Measurements from ENCODE around the gene AMER3. TPM values are rescaled to one million over a fixed set of nuclear protein-coding genes. Genes with fewer than 3 reads are reported as not detected.

Gene AMER3
- total and polyA plus RNA-seq, 10 of the 15 experiments (the other 5 are each of a cell fraction or from before 2014, with no cell fraction given): not detected

DNA sequence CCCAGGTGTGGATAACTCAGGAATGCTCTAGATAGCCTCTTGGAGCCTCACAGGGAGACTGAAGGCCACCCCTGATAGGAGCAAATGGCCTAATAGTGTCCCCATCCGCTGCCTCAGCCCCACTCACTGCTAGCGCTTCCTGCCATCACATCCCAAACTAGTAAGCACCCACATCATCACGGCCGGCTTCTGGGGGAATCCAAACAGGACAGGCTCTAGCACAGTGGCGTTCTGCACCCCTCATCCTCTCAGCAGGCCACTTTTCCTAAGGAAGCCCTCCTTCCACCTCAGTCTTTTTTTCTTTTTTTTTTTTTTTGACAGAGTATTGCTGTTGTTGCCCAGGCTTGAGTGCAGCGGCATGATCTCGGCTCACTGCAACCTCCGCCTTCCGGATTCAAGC, 6.3 kb upstream of the AMER3 start:
- H3K4me1 ChIP-seq (ENCODE audit: control insufficient read depth, insufficient read depth, low read length): no peaks in the 10 kb centered on the region
- DNase-seq (ENCODE audit: low read depth, low spot score) (no peak), ATAC-seq (no peak), FAIRE-seq (no peak)
- no peak overlapping the region for H3K4me3 ChIP-seq
- CTCF ChIA-PET: no interaction called here
- no peak overlapping the region for H3K9ac ChIP-seq (ENCODE audit: control insufficient read depth, insufficient read depth, low read length)
- peaks cover 0 to 3% of the 10 kb centered on the region in 2 experiments; a peak in 2 of 4 replicates for H3K27me3 ChIP-seq (replicated peaks in 1 of 2; ENCODE audit: control insufficient read depth in 2 of 2, insufficient read depth in 2 of 2, low read length in 1 of 2)
- H3K79me2 ChIP-seq (ENCODE audit: control insufficient read depth, insufficient read depth, low read length): no peaks in the 10 kb centered on the region
- BruUV-seq (replicated peaks): no TSS peak
- H4K20me1 ChIP-seq (ENCODE audit: control insufficient read depth, insufficient read depth): no peaks in the 10 kb centered on the region
- RAD21 ChIA-PET (ENCODE audit: unreplicated experiment): no interaction called here
- H3K9me3 ChIP-seq (replicated peaks; ENCODE audit: control insufficient read depth, insufficient read depth, low read length): no peaks in the 10 kb centered on the region
- WGBS (ENCODE audit: insufficient coverage, insufficient replicate concordance, low lambda C conversion rate, missing lambda C conversion rate): 48% methylated on average over 9 of the region's 9 CpGs
- POLR2A ChIA-PET: no interaction called here
- SMC1A ChIA-PET (ENCODE audit: uncharacterized antibody, unreplicated experiment): no interaction called here
- no peaks in the 10 kb centered on the region for H3K36me3 ChIP-seq (ENCODE audit: control insufficient read depth in 2 of 2, insufficient read depth in 2 of 2, low read length in 1 of 2)
- in situ Hi-C loops (cut with MboI): no loop called here
- intact Hi-C loops (cut with micrococcal nuclease; ENCODE audit: unreplicated experiment): no loop called here
- H3K4me2 ChIP-seq (ENCODE audit: control insufficient read depth, insufficient read depth): no peak overlapping the region
- H2AFZ ChIP-seq (ENCODE audit: control insufficient read depth, low read depth, low read length): no peak overlapping the region
- TF ChIP-seq CHD4 (IDR thresholded peaks at IDR 0.05): no peak
- TF ChIP-seq, protein P1, sequence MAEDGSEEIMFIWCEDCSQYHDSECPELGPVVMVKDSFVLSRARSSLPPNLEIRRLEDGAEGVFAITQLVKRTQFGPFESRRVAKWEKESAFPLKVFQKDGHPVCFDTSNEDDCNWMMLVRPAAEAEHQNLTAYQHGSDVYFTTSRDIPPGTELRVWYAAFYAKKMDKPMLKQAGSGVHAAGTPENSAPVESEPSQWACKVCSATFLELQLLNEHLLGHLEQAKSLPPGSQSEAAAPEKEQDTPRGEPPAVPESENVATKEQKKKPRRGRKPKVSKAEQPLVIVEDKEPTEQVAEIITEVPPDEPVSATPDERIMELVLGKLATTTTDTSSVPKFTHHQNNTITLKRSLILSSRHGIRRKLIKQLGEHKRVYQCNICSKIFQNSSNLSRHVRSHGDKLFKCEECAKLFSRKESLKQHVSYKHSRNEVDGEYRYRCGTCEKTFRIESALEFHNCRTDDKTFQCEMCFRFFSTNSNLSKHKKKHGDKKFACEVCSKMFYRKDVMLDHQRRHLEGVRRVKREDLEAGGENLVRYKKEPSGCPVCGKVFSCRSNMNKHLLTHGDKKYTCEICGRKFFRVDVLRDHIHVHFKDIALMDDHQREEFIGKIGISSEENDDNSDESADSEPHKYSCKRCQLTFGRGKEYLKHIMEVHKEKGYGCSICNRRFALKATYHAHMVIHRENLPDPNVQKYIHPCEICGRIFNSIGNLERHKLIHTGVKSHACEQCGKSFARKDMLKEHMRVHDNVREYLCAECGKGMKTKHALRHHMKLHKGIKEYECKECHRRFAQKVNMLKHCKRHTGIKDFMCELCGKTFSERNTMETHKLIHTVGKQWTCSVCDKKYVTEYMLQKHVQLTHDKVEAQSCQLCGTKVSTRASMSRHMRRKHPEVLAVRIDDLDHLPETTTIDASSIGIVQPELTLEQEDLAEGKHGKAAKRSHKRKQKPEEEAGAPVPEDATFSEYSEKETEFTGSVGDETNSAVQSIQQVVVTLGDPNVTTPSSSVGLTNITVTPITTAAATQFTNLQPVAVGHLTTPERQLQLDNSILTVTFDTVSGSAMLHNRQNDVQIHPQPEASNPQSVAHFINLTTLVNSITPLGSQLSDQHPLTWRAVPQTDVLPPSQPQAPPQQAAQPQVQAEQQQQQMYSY (CRISPR knock-in tag; IDR thresholded peaks at IDR 0.05): no peak
- TF ChIP-seq, protein P2, sequence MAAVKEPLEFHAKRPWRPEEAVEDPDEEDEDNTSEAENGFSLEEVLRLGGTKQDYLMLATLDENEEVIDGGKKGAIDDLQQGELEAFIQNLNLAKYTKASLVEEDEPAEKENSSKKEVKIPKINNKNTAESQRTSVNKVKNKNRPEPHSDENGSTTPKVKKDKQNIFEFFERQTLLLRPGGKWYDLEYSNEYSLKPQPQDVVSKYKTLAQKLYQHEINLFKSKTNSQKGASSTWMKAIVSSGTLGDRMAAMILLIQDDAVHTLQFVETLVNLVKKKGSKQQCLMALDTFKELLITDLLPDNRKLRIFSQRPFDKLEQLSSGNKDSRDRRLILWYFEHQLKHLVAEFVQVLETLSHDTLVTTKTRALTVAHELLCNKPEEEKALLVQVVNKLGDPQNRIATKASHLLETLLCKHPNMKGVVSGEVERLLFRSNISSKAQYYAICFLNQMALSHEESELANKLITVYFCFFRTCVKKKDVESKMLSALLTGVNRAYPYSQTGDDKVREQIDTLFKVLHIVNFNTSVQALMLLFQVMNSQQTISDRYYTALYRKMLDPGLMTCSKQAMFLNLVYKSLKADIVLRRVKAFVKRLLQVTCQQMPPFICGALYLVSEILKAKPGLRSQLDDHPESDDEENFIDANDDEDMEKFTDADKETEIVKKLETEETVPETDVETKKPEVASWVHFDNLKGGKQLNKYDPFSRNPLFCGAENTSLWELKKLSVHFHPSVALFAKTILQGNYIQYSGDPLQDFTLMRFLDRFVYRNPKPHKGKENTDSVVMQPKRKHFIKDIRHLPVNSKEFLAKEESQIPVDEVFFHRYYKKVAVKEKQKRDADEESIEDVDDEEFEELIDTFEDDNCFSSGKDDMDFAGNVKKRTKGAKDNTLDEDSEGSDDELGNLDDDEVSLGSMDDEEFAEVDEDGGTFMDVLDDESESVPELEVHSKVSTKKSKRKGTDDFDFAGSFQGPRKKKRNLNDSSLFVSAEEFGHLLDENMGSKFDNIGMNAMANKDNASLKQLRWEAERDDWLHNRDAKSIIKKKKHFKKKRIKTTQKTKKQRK (IDR thresholded peaks at IDR 0.05; ENCODE audit: low read depth, low read length): no peak
- TF ChIP-seq JUND (IDR thresholded peaks at IDR 0.05; ENCODE audit: low read depth, low read length): no peak
- no peak for TF ChIP-seq SRF (IDR thresholded peaks at IDR 0.05; ENCODE audit: low read depth in 2 of 2, low read length in 2 of 2)
- TF ChIP-seq IKZF2 (IDR thresholded peaks at IDR 0.05): no peak
- no peak for TF ChIP-seq IKZF1 (conservative IDR thresholded peaks at IDR 0.05)
- TF ChIP-seq HCFC1 (IDR thresholded peaks at IDR 0.05; ENCODE audit: low read length): no peak
- no peak for TF ChIP-seq NFXL1 (IDR thresholded peaks at IDR 0.05; ENCODE audit: borderline replicate concordance)
- TF ChIP-seq TAF1 (IDR thresholded peaks at IDR 0.05; ENCODE audit: borderline replicate concordance, low read depth, low read length): no peak
- no peak for TF ChIP-seq HDAC6 (IDR thresholded peaks at IDR 0.05; ENCODE audit: unreplicated experiment)
- TF ChIP-seq ZZZ3 (IDR thresholded peaks at IDR 0.05; ENCODE audit: control insufficient read depth, insufficient read length, low read depth): no peak
- TF ChIP-seq CHD1 (IDR thresholded peaks at IDR 0.05; ENCODE audit: low read depth, low read length): no peak
- TF ChIP-seq NBN (IDR thresholded peaks at IDR 0.05): no peak
- no peak overlapping the region for H3K27ac ChIP-seq (ENCODE audit: control insufficient read depth, insufficient read depth)
